H1 (cell line): ENCODE measurements around the gene UCP1. TPM values are rescaled to one million over a fixed set of nuclear protein-coding genes. Genes with fewer than 3 reads are reported as not detected.

Source experiments
- CTCF ChIA-PET: fragments of 300-600 bp; sonication (Branson Sonifier 250); formaldehyde crosslinking; loops from one replicate; lab custom pipeline; 2021; ENCODE audit not compliant: partially characterized antibody; lab: Charles Lee
- POLR2A ChIA-PET: fragments of 300-600 bp; sonication (Branson Sonifier 250); formaldehyde crosslinking; loops from one replicate; lab custom pipeline; 2021; ENCODE audit warnings: inconsistent platforms; ENCODE audit not compliant: partially characterized antibody; lab: Charles Lee
- DNase-seq, 2 experiments: peaks; one replicate each; pipeline versions ENCODE4 v3.0.0 to v3.0.0-alpha.2; 2010 to 2022; ENCODE audit warnings: low spot score in 2 of 2, low read depth in 1 of 2, mixed read lengths in 1 of 2
- FAIRE-seq: peaks from 2 replicates; lab custom pipeline; 2011; peaks lifted over from hg19 to GRCh38; lab: Jason Lieb, UNC
- H2AFZ ChIP-seq: 2 replicates; pipeline ENCODE4 v1.8.1; 2012; ENCODE audit warnings: low read length, inconsistent platforms
- H2AK5ac ChIP-seq: 2 replicates; pipeline ENCODE4 v1.6.1; 2013; ENCODE audit warnings: low read depth, low read length
- H2BK120ac ChIP-seq: replicated peaks from 2 replicates; pipeline ENCODE3; 2013; ENCODE audit warnings: low read depth, low read length, inconsistent platforms
- H2BK12ac ChIP-seq: 2 replicates; pipeline ENCODE4 v1.6.1; 2013; ENCODE audit warnings: low read depth, low read length
- H2BK15ac ChIP-seq: 2 replicates; pipeline ENCODE4 v1.6.1; 2013; ENCODE audit warnings: low read length
- H2BK20ac ChIP-seq: 2 replicates; pipeline ENCODE4 v1.6.1; 2013; ENCODE audit warnings: low read length
- H2BK5ac ChIP-seq: 2 replicates; pipeline ENCODE4 v1.6.1; 2013; ENCODE audit warnings: low read depth, low read length
- H3K14ac ChIP-seq: 2 replicates; pipeline ENCODE4 v1.6.1; 2013; ENCODE audit warnings: inconsistent platforms; ENCODE audit not compliant: insufficient read length
- H3K18ac ChIP-seq: 2 replicates; pipeline ENCODE4 v1.6.1; 2013; ENCODE audit warnings: low read length; ENCODE audit errors: extremely low read depth
- H3K23ac ChIP-seq: 2 replicates; pipeline ENCODE4 v1.6.1; 2013; ENCODE audit warnings: inconsistent platforms; ENCODE audit not compliant: insufficient read length
- H3K23me2 ChIP-seq: 2 replicates; pipeline ENCODE4 v1.6.1; 2013; ENCODE audit warnings: low read depth, low read length
- H3K27ac ChIP-seq: 2 replicates; pipeline ENCODE4 v1.6.1; 2011; ENCODE audit warnings: low read depth, low read length, inconsistent platforms
- H3K27me3 ChIP-seq, 4 experiments: replicated peaks in 1 of 4; 1 replicate in 1 of 4; 2 replicates in 3 of 4; pipeline versions ENCODE4 v1.6.1 to v1.8.1; 2011 to 2013; ENCODE audit warnings: low read length in 3 of 4, mild to moderate bottlenecking in 3 of 4, inconsistent platforms in 2 of 4, mixed read lengths in 2 of 4, moderate library complexity in 1 of 4; ENCODE audit not compliant: control insufficient read depth in 3 of 4, insufficient read depth in 3 of 4; ENCODE audit errors: extremely low read depth in 1 of 4
- H3K36me3 ChIP-seq, 4 experiments: 2 replicates each; pipeline versions ENCODE4 v1.6.1 to v1.8.1; 2011 to 2013; ENCODE audit warnings: mild to moderate bottlenecking in 4 of 4, low read length in 3 of 4, moderate library complexity in 2 of 4, control low read depth in 1 of 4, inconsistent platforms in 1 of 4; ENCODE audit not compliant: insufficient read depth in 4 of 4, control insufficient read depth in 2 of 4
- H3K4ac ChIP-seq: replicated peaks from 2 replicates; pipeline ENCODE3; 2013; ENCODE audit warnings: low read length, low read depth, mixed read lengths, inconsistent platforms; ENCODE audit not compliant: insufficient read length
- H3K4me1 ChIP-seq, 4 experiments: replicated peaks in 1 of 4; 1 replicate in 1 of 4; 2 replicates in 3 of 4; pipeline versions ENCODE4 v1.6.1 to v1.8.1; 2011 to 2013; ENCODE audit warnings: low read length in 3 of 4, inconsistent platforms in 2 of 4, mixed read lengths in 1 of 4; ENCODE audit not compliant: insufficient read depth in 4 of 4, control insufficient read depth in 3 of 4
- H3K4me2 ChIP-seq, 2 experiments: 2 replicates each; pipeline versions ENCODE4 v1.6.1 to v1.8.1; 2011 to 2013; ENCODE audit warnings: low read depth in 2 of 2, low read length in 2 of 2, control low read depth in 1 of 2, inconsistent platforms in 1 of 2, mild to moderate bottlenecking in 1 of 2; ENCODE audit not compliant: insufficient read depth in 1 of 2
- H3K4me3 ChIP-seq, 4 experiments: fragments of 200-600, 300-600 bp in 1 of 4; sonication (generic), shearing (Covaris generic), sonication (Bioruptor Twin) in 1 of 4; 2 replicates each; pipeline versions ENCODE4 v1.5.1 to v1.8.1; 2011 to 2016; ENCODE audit warnings: low read length in 4 of 4, low read depth in 3 of 4, control low read depth in 2 of 4, inconsistent platforms in 2 of 4, mild to moderate bottlenecking in 2 of 4, mixed read lengths in 1 of 4, moderate library complexity in 1 of 4; ENCODE audit not compliant: insufficient read depth in 2 of 4; ENCODE audit errors: extremely low read depth in 1 of 4
- H3K56ac ChIP-seq: replicated peaks from 2 replicates; pipeline ENCODE3; 2013; ENCODE audit warnings: low read depth, mild to moderate bottlenecking, mixed read lengths, low read length, inconsistent platforms; ENCODE audit not compliant: insufficient read length
- H3K79me1 ChIP-seq: 2 replicates; pipeline ENCODE4 v1.6.1; 2013; ENCODE audit warnings: low read depth, low read length, control low read depth
- H3K79me2 ChIP-seq, 2 experiments: 2 replicates each; pipeline versions ENCODE4 v1.6.1 to v1.8.1; 2012 to 2013; ENCODE audit warnings: low read length in 2 of 2, mild to moderate bottlenecking in 2 of 2, inconsistent platforms in 1 of 2; ENCODE audit not compliant: insufficient read depth in 2 of 2, control insufficient read depth in 1 of 2
- H3K9ac ChIP-seq, 4 experiments: replicated peaks in 1 of 4; 1 replicate in 1 of 4; 2 replicates in 3 of 4; pipeline versions ENCODE4 v1.6.1 to v1.8.1; 2011 to 2013; ENCODE audit warnings: low read depth in 3 of 4, low read length in 3 of 4, control low read depth in 2 of 4, mild to moderate bottlenecking in 2 of 4, moderate library complexity in 2 of 4, inconsistent platforms in 1 of 4; ENCODE audit errors: extremely low read depth in 1 of 4
- H3K9me3 ChIP-seq, 2 experiments: 2 replicates each; pipeline versions ENCODE4 v1.6.1 to v1.8.1; 2012 to 2013; ENCODE audit warnings: mild to moderate bottlenecking in 2 of 2, moderate library complexity in 2 of 2, control low read depth in 1 of 2, inconsistent platforms in 1 of 2, low read depth in 1 of 2, low read length in 1 of 2, mixed read lengths in 1 of 2; ENCODE audit not compliant: insufficient read depth in 2 of 2
- H4K20me1 ChIP-seq, 2 experiments: replicated peaks in 1 of 2; 2 replicates each; pipeline versions ENCODE3 to v1.8.1; 2011 to 2013; ENCODE audit warnings: inconsistent platforms in 2 of 2, low read length in 2 of 2, mild to moderate bottlenecking in 1 of 2; ENCODE audit not compliant: insufficient read depth in 2 of 2, control insufficient read depth in 1 of 2
- H4K5ac ChIP-seq: 2 replicates; pipeline ENCODE4 v1.6.1; 2013; ENCODE audit warnings: low read length, low read depth, mixed read lengths, inconsistent platforms; ENCODE audit not compliant: insufficient read length
- H4K8ac ChIP-seq: 2 replicates; pipeline ENCODE4 v1.8.0; 2013; ENCODE audit warnings: mild to moderate bottlenecking, moderate library complexity, low read length, inconsistent platforms; ENCODE audit not compliant: insufficient read depth; ENCODE audit errors: extremely low read depth
- H4K91ac ChIP-seq: replicated peaks from 2 replicates; pipeline ENCODE3; 2013; ENCODE audit warnings: low read length, mixed read lengths, inconsistent platforms; ENCODE audit not compliant: insufficient read length
- WGBS, 2 experiments: shearing (Covaris generic) in 1 of 2; methylation state at CpG; one replicate each; pipeline versions ENCODE4 v1.1.6 to v1.1.7; 2013 to 2015; ENCODE audit warnings: low lambda C conversion rate in 2 of 2, mixed read lengths in 2 of 2, inconsistent platforms in 1 of 2, low coverage in 1 of 2, missing lambda C conversion rate in 1 of 2; ENCODE audit not compliant: insufficient replicate concordance in 2 of 2, insufficient coverage in 1 of 2, insufficient read length in 1 of 2; ENCODE audit errors: extremely low coverage in 1 of 2, missing lambda C conversion rate in 1 of 2; 5-methylcytosine and 5-hydroxymethylcytosine counted together
- polyA plus RNA-seq, 7 experiments: library from polyadenylated mRNA; depleted of rRNA in 3 of 7; stranded (reverse) in 5 of 7; unstranded in 2 of 7; fragments of >200 nt in 5 of 7; fragments of 200-250 nt in 2 of 7; gene quantifications; 1 replicate in 5 of 7; 2 replicates in 1 of 7; 4 replicates in 1 of 7; pipeline versions ENCODE4 v1.2.1 to v1.2.3, GENCODE V29; 2011 to 2013; ENCODE audit warnings: missing spikeins in 2 of 7, mixed read lengths in 2 of 7
- total RNA-seq: library from RNA; stranded (reverse); fragmentation: NEBNext Ultra II Directional; extraction: Animal tissue kit (Norgen Biotek cat#: 25700); gene quantifications from 2 replicates; pipeline ENCODE4 v1.2.1, GENCODE V29; 2021

UCP1 gene
- total and polyA plus RNA-seq, 2 of the 8 experiments (the other 6 are each of a cell fraction or from before 2014, with no cell fraction given), result 0.20 to 0.44 TPM

DNA sequence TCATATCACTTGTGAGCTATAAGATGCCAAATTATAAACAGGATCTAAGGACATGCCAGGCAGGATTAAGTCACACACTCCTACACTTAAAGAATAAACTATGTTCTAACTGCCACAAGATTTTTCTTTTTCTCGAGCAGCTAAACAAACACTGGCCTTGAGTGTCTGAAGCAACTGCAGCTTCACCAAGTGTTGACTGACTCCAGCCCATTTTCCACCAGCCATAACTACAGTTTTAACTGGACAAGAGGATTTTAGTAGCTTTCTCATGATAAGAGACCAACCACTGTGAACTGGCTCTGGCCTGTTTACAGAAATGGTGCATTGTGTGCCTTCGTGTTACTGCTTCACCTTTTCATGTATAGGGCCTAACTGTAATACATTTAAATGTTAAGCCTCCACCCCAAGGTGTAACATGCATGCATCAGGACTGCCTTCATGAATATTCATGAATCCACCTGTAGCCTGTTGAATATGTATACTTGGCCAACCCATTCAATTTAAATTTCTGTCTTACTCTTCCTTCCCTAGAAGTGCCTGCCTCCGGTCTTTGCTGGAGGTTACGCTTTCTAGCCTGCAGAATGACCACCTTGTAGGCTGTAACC, 10.8 kb downstream of the UCP1 start:
- peak overlapping the region; percentile 6 to 43; a peak in 3 of 4 replicates for H3K4me2 ChIP-seq
- no peak overlapping the region for H3K27ac ChIP-seq
- ChIA-PET POLR2A (interaction anchor here (1.3 to 2.0 kb wide), 2 partner anchors 10 to 33 kb away, joined by 3 to 8 read pairs; partner anchors contain the start of gene UCP1), CTCF (interaction anchor here (1.1 to 1.9 kb wide), 3 partner anchors 8 to 198 kb away, joined by 3 to 4 read pairs (median 3); no protein-coding TSS in a partner anchor)
- H3K9ac ChIP-seq, result no peak overlapping the region
- peaks cover 4 to 22% (median 11%) of the 10 kb centered on the region in 4 experiments for H3K4me1 ChIP-seq
- H2BK120ac ChIP-seq, result no peak overlapping the region
- FAIRE-seq (peak; percentile 81), DNase-seq (no peak)
- H2BK12ac ChIP-seq, result no peak overlapping the region
- no peak overlapping the region for H2AK5ac ChIP-seq
- no peak overlapping the region for H4K8ac ChIP-seq
- H3K4me3 ChIP-seq, result no peak overlapping the region
- H4K91ac ChIP-seq, result no peak overlapping the region
- 57% methylated on average over 4 of the region's 4 CpGs; no CpG with 5 or more reads in 1 of the 2 experiments for WGBS, 2 experiments
- H2BK20ac ChIP-seq, result no peak overlapping the region
- H3K14ac ChIP-seq, result no peak overlapping the region
- H3K36me3 ChIP-seq, result no peaks in the 10 kb centered on the region
- H3K23ac ChIP-seq, result no peak overlapping the region
- no peaks in the 10 kb centered on the region for H3K27me3 ChIP-seq
- H2BK5ac ChIP-seq, result no peak overlapping the region
- no peaks in the 10 kb centered on the region for H3K9me3 ChIP-seq
- H3K23me2 ChIP-seq, result no peaks in the 10 kb centered on the region
- no peaks in the 10 kb centered on the region for H3K79me2 ChIP-seq
- H3K56ac ChIP-seq, result no peak overlapping the region
- H2BK15ac ChIP-seq, result no peak overlapping the region
- no peaks in the 10 kb centered on the region for H3K79me1 ChIP-seq
- H3K18ac ChIP-seq, result no peak overlapping the region
- H4K20me1 ChIP-seq, result no peaks in the 10 kb centered on the region
- H3K4ac ChIP-seq, result no peak overlapping the region
- no peak overlapping the region for H2AFZ ChIP-seq
- H4K5ac ChIP-seq, result no peak overlapping the region
